Lung microvascular endothelial cell (primary cell): ENCODE results near the gene CBFA2T2. TPM values are rescaled to one million over a fixed set of nuclear protein-coding genes. Genes with fewer than 3 reads are reported as not detected.
"Not testable (repeated sequence)": the region's sequence is repeated elsewhere in the genome, so short reads cannot be mapped to it uniquely, and the experiment has no call there.

ENCODE experiments used
- DNase-seq, 2 donors: peaks; one replicate each; pipeline versions ENCODE4 v3.0.0 to v3.0.0-alpha.2; 2010; ENCODE audit warnings: low read depth in 2 of 2
- total RNA-seq: library from RNA; depleted of rRNA; stranded (reverse); fragments of >200 nt; gene quantifications from 2 replicates; pipeline ENCODE4 v1.2.1, GENCODE V29; 2014

Gene CBFA2T2
- total RNA-seq, 1 donor from 2014 or later: 3.2 TPM

DNA sequence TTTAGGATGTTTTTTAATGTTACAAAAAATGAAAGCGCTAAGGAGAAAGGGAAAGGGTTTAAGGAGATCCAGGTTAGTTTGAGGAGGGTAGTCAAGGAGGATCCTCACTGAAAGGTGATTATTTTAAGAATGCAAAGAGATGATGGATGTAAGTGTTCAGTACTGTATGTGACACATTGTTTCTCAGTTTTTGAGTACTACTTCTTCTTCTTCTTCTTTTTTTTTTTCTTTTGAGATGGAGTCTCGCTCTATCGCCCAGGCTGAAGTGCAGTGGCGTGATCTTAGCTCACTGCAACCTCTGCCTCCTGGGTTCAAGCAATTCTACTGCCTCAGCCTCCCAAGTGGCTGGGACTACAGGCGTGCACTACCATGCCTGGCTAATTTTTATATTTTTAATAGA is 83.4 kb downstream of the CBFA2T2 start:
- not testable (repeated sequence) for DNase-seq

- DNase-seq: no peak
Observed at GRCh38 chr20:33575282-33575681, 85.4 kb downstream of the CBFA2T2 start.

GRCh38 chr20:33576432-33577125 is 86.7 kb downstream of the CBFA2T2 start:
- DNase-seq: no peak

DNA sequence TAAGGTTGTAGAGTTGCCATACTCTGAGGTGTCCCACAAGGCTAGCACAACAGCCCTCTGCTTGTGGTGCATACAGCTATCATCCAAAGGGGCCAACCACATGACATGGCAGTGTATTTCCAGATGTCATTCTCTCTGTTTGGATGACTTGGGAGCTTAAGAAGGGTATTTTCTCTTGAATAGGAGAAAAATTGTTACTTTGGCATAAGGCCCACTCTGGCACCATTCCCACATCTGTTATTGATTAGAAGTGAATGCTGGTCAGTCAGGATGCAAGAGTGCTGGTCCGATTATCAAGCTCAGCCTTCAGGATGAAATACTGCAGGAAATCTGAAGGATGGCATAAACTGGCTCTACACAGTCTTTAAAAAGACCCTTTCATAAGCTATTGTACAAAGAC is 88.6 kb downstream of the CBFA2T2 start:
- no peak for DNase-seq

GRCh38 chr20:33583143-33583542 is 93.2 kb downstream of the CBFA2T2 start:
- no peak for DNase-seq

DNA sequence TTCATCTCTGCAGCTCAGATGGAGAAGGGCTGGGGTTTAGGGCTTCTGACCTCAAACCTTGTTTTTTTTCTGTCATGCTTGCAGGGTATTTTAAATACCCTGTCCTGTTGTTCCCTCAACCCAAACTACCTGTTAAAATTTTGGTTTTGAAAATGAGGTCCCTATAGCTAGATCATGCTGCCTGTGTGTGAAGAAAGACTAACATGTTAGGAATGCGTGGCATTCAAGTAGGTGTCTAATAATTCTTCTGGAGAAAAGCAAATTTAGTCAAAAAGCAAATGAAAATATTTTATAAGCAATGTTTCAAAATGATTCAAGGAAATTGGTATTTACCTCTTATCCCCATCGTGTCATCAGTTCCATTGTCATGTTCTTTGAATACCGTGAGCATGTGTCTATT is 95.1 kb downstream of the CBFA2T2 start:
- no peak for DNase-seq

DNA sequence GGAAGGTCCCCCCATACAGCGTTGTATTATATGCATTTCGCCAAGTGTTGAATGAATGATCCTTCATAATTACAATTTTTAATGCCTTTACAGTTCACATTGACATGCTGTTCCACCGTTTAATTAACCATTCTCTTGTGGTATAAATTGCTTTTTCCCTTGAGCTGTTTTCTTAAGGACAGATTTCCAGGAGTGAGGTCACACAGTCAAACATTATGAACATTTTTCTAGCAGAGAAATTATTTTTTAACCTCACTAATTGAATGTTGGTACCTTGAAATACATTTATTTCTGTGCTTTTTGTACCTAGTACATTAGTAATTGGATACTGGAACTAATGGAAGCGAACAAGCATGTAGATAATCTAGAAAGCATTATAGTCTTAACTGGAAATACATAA is 95.5 kb downstream of the CBFA2T2 start:
- DNase-seq: no peak

DNA sequence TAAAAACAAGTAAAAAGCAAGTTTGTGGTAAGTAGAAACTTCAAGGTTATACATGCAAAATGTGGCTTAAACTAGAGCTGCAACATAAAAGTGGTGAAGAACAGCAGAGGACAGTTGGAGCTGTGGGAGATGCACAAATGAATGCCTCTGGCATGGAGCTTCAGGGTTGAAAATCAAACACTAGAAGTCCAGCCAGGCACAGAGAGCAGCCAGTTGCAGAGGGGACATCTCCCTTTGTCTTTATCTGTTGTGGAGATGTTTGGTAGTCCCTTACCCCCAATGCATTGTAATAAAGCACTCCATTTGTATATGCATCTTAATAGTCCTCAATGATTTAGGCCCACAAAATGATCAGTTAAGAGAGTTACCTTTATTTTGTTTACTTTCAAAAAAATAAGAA is 99.2 kb downstream of the CBFA2T2 start:
- no peak for DNase-seq

DNA sequence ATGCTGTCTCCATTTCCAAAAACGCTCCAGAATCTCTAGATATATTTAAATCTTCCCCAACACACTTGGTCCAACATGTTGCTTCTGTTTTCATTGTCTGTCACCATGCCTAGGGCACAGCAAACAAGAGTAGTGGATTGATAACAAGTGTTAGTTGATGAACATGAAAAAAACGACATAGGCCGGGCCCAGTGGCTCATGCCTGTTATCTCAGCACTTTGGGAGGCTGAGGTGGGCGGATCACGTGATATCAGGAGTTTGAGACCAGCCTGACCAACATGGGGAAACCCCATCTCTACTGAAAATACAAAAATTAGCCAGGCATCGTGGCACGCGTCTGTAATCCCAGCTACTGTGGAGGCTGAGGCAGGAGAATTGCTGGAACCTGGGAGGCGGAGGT is 102.0 kb downstream of the CBFA2T2 start:
- DNase-seq: not testable (repeated sequence)

DNA sequence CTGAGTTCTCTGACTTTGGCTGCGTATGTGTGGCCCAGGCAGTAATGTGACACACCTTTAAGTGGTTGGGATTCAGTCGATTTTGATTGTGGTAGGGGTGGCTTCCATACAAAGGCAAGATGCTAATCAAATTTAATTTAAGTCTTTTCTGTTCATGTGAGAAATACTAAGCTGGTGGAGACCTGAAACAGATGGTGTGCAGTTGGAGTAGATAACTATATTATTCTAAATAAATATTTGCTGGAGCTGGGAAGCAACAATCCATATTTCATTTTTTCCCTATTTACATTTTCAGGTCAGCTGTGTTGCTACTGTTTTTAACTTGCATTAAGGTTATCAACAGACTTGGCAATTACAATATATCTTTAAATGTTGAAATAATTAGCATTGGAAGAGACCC is 104.8 kb downstream of the CBFA2T2 start:
- no peak for DNase-seq

GRCh38 chr20:33600414-33600813 is 110.5 kb downstream of the CBFA2T2 start:
- DNase-seq: no peak

- no peak for DNase-seq
Observed at GRCh38 chr20:33600981-33601380, 111.1 kb downstream of the CBFA2T2 start.

DNA sequence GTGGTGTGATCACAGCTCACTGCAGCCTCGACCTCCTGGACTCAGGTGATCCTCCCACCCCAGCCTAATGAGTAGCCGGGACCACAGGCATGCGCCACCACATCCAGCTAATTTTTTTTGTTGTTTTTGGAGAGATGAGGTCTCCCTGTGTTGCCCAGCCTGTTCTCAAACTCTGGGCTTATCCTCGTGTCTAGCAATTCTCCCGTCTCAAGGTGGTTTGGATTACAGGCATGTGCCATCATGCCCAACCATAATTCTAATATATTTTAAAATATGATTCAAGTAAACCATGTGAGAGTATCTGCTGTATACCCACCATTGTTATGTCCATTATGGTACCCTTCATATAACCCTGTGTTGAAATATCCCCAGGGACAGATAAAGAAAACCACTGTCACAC is 112.0 kb downstream of the CBFA2T2 start:
- no peak for DNase-seq

GRCh38 chr20:33602826-33603590 is 113.1 kb downstream of the CBFA2T2 start:
- peak; percentile 8 to 29 for DNase-seq

- DNase-seq: no peak
Observed at GRCh38 chr20:33604084-33604990, 114.4 kb downstream of the CBFA2T2 start.

DNA sequence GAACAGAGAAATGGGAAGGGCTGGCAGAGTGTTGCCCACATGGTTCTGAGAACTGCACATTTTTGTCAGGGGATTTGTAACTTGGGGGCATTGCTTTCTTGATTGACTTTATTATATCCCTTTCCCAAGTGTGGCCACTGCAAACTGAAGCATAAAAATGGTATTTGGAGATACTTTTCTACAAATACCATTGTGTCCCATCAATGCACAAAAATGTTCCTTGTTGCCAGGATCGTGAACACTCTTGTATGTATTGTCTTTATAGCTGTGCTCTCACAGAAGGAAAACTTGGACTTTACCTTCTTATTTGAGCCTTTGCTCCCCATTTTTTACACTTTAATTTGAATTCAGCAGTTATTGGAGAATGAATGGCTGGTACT is 115.1 kb downstream of the CBFA2T2 start:
- DNase-seq: no peak

DNA sequence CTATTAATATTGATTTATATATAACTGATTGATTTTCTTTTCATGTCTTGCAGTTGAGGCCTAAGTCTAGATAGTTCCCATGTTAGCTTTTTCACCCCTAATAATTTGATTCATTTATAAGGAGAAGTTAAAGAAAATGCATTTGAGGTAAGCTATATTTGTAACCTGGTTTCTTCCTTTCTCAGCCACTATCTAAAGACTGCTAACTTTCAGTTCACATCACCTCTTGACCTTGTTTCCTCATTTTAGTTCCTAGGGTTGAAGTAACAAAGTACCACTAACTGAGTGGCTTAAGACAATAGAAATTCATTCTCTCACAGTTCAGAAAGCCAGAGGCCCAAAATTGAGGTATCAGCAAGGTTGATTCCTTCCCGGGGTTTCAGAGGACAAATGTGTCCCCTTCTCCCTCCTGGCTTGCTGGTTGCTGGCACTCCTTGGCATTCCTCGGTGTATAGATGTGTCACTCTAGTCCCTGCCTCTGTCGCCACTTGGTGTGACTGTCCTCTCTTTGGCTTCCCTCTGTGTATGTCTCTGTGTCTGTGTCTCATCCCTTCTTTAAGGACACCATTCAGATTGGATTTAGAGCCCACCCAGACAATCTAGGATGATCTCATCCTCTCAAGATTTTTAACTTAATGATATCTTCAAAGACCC is 116.3 kb downstream of the CBFA2T2 start:
- DNase-seq: peak in 1 of 2 donors; percentile 3

DNA sequence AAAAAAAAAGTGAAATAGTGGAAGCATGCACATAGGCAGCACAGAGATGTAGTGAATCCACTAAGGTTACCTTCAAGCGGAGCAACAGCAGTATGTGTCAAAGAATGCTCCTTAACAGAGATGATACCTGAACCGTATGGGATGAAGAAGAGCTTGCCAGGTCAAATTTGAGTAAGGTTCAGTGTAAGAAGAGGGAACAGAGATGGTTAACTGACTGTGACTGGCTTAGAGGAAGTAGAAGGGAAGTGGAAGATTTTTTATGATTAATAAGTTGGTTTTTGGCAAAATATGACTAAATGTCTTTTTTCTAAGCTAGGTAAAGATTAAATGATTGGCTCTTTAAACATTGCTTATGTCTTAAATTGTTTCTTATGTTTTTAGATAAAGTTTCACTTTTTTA is 119.6 kb downstream of the CBFA2T2 start:
- no peak for DNase-seq

DNA sequence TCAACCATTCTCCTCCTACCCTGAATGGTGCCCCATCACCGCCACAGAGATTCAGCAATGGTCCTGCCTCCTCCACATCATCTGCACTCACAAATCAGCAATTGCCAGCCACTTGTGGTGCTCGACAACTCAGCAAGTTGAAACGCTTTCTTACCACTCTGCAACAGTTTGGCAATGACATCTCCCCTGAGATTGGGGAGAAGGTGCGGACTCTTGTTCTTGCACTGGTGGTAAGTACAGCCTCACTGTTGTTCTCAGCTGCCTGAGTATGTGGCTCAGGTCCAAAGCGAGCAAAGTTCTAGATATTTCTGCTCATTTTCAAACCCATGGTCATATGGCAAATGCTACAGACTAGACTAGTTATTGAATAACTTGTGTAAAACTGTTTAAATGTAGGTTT is 121.2 kb downstream of the CBFA2T2 start:
- no peak for DNase-seq

DNA sequence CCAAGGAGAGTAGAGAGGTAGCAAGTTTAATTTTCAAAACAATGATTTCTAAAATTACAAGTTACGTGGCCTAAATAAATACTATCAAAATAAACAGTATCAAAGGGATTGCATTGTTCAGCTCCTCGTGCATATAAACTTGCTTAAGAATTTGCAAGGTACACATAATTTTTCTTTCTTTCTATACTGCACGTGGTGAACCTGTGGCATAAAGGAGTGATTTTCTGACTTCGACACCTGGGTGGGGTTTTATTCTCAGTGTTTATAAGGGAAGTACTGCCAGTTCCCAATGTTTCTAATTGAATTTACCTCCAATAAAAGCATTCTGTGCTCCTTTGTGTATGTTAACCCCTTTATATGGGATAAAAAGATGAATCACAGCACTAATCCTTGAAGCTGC is 122.1 kb downstream of the CBFA2T2 start:
- DNase-seq: no peak

DNA sequence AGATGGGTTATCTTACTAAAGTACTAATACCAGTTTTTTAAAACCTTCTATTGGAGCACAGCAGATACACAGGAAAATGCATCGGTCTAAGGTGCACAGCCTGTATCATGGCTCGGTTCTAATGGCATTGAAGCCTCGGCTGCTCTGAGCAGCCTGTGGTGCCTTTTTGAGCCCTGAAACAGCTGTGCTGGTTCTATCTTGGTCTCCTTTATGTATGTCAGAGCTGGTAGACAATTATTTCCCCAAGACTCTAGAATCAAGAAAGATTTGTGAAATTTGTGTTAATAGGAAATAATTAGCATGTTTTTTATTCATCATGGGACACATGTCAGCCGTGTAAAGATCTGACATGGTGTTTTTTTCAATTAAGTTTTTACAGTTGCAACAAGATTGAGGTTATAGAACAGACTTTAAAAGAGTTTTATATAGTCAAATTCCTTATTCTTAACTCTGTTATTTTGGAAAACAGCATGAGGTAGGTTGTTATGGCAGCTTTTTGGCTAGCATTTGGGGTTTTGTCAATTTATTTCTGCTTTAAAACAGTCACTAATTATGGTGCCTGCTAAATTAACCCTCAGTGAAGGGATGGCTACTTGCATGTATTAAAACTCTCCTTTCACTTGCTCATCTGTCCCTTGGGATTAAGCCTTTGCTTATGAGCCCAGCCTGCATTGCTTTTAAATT is 132.0 kb downstream of the CBFA2T2 start:
- DNase-seq: no peak
